Breast epithelium (tissue), 4 donors: ENCODE measurements around the gene OR2L8. TPM values are rescaled to one million over a fixed set of nuclear protein-coding genes. Genes with fewer than 3 reads are reported as not detected.

Experiments used
- DNase-seq, 2 donors: peaks; one replicate each; pipeline ENCODE4 v3.0.0-alpha.2; 2019; ENCODE audit warnings: low spot score in 2 of 2
- H3K27ac ChIP-seq, 2 donors: fragments of 200-600 bp; sonication (generic) in 1 of 2; one replicate each; pipeline ENCODE4 v1.5.1; 2016 to 2019; ENCODE audit warnings: mild to moderate bottlenecking in 1 of 2
- H3K27me3 ChIP-seq, 2 donors: fragments of 200-600 bp; sonication (generic) in 1 of 2; one replicate each; pipeline versions ENCODE4 v1.5.1 to v1.6.0; 2017 to 2019; ENCODE audit warnings: control low read depth in 1 of 2, mild to moderate bottlenecking in 1 of 2
- H3K36me3 ChIP-seq: fragments of 200-600 bp; one replicate; pipeline ENCODE4 v1.5.1; 2019
- H3K4me1 ChIP-seq, 2 donors: fragments of 200-600 bp; sonication (generic); one replicate each; pipeline ENCODE4 v1.5.1; 2016 to 2019; ENCODE audit warnings: control low read depth in 1 of 2
- H3K4me3 ChIP-seq, 3 donors: fragments of 200-600 bp; sonication (generic); 1 replicate in 2 of 3; 2 replicates in 1 of 3; pipeline ENCODE4 v1.5.1; 2016 to 2019; ENCODE audit warnings: mild to moderate bottlenecking in 3 of 3, moderate library complexity in 2 of 3
- H3K9me3 ChIP-seq, 2 donors: fragments of 200-600 bp; sonication (generic) in 1 of 2; one replicate each; pipeline ENCODE4 v1.5.1; 2016 to 2019; ENCODE audit warnings: control low read depth in 1 of 2
- POLR2A ChIP-seq: fragments of 450-650 bp; IDR thresholded peaks from one replicate; pipeline ENCODE4 v1.6.1; 2016; ENCODE audit warnings: antibody characterized with exemption, mild to moderate bottlenecking, moderate library complexity
- POLR2AphosphoS5 ChIP-seq, 3 donors: sonication (generic); formaldehyde crosslinking; IDR thresholded peaks; one replicate each; pipeline ENCODE4 v1.6.1; 2017; ENCODE audit warnings: antibody characterized with exemption in 3 of 3
- intact Hi-C: fragments of 100-400 bp; cut with DNase I; formaldehyde crosslinking; loops from one replicate; pipeline ENCODE4 v1.15.1; 2023; ENCODE audit warnings: low total_unique reads
- total RNA-seq, 3 donors: library from RNA; depleted of rRNA; stranded (reverse); fragments of >200 nt; gene quantifications; one replicate each; pipeline ENCODE4 v1.1.0, GENCODE V29; 2016
- TF ChIP-seq, protein P1 (sequence below), 3 donors: fragments of 450-650 bp; IDR thresholded peaks; one replicate each; pipeline ENCODE4 v1.5.1; 2016 to 2017; ENCODE audit warnings: antibody characterized with exemption in 3 of 3, mild to moderate bottlenecking in 3 of 3, moderate library complexity in 3 of 3

OR2L8 gene
- total RNA-seq, 3 donors from 2014 or later, result 0.73 to 1.3 TPM; not detected in 1

GRCh38 chr1:247908766-247909165 lies 39.9 kb upstream of the OR2L8 start:
- TF ChIP-seq POLR2AphosphoS5 (IDR thresholded peaks at IDR 0.05) (no peak), POLR2A (no peak)
- TF ChIP-seq, protein P1, sequence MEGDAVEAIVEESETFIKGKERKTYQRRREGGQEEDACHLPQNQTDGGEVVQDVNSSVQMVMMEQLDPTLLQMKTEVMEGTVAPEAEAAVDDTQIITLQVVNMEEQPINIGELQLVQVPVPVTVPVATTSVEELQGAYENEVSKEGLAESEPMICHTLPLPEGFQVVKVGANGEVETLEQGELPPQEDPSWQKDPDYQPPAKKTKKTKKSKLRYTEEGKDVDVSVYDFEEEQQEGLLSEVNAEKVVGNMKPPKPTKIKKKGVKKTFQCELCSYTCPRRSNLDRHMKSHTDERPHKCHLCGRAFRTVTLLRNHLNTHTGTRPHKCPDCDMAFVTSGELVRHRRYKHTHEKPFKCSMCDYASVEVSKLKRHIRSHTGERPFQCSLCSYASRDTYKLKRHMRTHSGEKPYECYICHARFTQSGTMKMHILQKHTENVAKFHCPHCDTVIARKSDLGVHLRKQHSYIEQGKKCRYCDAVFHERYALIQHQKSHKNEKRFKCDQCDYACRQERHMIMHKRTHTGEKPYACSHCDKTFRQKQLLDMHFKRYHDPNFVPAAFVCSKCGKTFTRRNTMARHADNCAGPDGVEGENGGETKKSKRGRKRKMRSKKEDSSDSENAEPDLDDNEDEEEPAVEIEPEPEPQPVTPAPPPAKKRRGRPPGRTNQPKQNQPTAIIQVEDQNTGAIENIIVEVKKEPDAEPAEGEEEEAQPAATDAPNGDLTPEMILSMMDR (IDR thresholded peaks at IDR 0.05), result no peak
- no peak overlapping the region for H3K27ac ChIP-seq
- H3K27me3 ChIP-seq, result no peaks in the 10 kb centered on the region
- no peak for DNase-seq
- H3K36me3 ChIP-seq, result no peaks in the 10 kb centered on the region
- intact Hi-C loops, result no loop called here
- no peaks in the 10 kb centered on the region for H3K4me1 ChIP-seq
- no peaks in the 10 kb centered on the region for H3K9me3 ChIP-seq
- H3K4me3 ChIP-seq, result no peak overlapping the region

DNA sequence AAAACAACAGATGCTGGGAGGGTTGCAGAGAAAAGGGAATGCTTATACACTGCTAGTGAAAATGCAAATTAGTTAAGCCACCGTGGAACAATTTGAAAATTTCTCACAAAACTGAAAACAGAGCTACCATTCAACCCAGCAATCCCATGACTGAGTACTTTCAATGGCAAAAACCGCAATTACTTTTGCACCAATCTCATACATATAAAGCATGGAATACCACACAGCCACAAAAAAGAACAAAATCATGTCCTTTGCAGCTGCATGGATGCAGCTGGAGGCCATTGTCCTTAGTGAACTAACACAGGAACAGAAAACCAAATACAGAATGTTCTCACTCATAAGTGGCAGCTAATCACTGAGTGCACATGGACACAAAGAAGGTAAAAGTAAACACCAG lies 34.9 kb upstream of the OR2L8 start:
- Histone ChIP-seq H3K9me3 (no peaks in the 10 kb centered on the region), H3K36me3 (no peaks in the 10 kb centered on the region), H3K4me3 (no peak overlapping the region), H3K27me3 (no peaks in the 10 kb centered on the region), H3K27ac (no peak overlapping the region), H3K4me1 (no peaks in the 10 kb centered on the region)
- intact Hi-C loops, result no loop called here
- DNase-seq, result no peak
- TF ChIP-seq POLR2AphosphoS5 (IDR thresholded peaks at IDR 0.05), result no peak
- TF ChIP-seq, protein P1 (IDR thresholded peaks at IDR 0.05), result no peak
- no peak for TF ChIP-seq POLR2A

DNA sequence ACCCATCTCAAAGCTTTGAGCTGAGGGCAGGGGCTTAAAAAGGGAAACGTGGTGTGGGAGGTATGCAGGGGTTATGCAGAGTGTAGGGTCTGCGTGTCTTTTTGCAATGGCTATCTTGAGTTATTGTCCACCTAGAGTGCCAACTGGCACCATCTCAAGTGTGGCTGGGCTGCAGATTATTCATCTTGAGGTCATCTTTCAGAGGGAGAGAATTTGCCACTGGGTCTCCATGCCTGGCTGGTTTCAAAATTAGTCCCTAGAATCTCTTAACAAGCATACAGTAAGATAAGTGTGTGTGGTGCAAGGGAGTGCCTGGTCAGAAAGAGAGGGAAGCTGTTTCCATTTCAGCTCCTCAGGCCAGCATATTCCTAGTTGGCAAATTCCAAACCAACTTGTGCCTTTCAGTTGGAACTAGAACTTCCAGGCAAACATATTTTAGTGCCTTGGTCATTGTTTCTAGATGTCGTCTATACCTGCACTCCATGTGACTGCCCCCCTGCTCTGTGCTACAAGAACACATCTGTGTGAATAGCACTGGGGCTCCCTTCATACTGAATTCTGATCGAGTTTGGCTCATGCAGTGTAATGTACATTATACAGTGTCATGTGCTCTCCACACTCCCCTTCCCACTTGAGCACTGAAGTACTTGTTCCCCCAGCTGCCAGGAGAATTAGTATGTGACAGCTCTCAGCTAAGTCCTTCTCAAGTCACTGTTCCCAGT lies 33.6 kb upstream of the OR2L8 start:
- no peak for DNase-seq
- H3K4me3 ChIP-seq, result no peak overlapping the region
- H3K27me3 ChIP-seq, result no peaks in the 10 kb centered on the region
- H3K4me1 ChIP-seq, result no peaks in the 10 kb centered on the region
- H3K9me3 ChIP-seq, result no peaks in the 10 kb centered on the region
- TF ChIP-seq POLR2AphosphoS5 (IDR thresholded peaks at IDR 0.05) (no peak), POLR2A (no peak)
- TF ChIP-seq, protein P1 (IDR thresholded peaks at IDR 0.05), result no peak
- H3K27ac ChIP-seq, result no peak overlapping the region
- no peaks in the 10 kb centered on the region for H3K36me3 ChIP-seq
- intact Hi-C loops, result no loop called here

DNA sequence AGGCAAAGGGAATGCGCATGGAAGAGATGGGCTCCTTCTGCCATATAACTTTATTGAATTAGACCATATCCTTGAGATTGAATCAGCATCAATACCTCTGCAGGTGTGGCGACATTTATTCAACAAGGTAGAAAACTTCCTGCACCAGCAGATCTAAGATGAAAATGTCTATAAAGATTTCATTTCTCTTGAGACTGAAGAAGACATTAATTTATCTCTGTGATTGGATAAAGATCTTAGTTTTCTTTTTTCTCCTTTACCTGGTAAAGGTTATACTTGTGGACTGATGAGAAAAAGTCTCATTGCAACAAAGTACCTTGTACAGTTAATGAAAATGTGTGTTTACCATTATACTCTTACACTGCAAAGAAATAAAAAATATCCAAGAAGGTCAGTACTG lies 28.7 kb upstream of the OR2L8 start, which contains the start of gene OR2T8:
TSS of gene OR2T8 (plus strand) at position 301 of the 400 bp plus-strand sequence. CDS start 766 bp downstream, outside the sequence.
- H3K27ac ChIP-seq, result no peak within 1 kb of the TSS
- no peaks in the 10 kb centered on the region for H3K36me3 ChIP-seq
- H3K9me3 ChIP-seq, result no peaks in the 10 kb centered on the region
- H3K4me1 ChIP-seq, result no peaks in the 10 kb centered on the region
- TF ChIP-seq, protein P1 (IDR thresholded peaks at IDR 0.05), result no peak
- TF ChIP-seq POLR2AphosphoS5 (IDR thresholded peaks at IDR 0.05), result no peak
- TF ChIP-seq POLR2A, result no peak
- H3K27me3 ChIP-seq, result no peaks in the 10 kb centered on the region
- intact Hi-C loops, result no loop called here
- no peak for DNase-seq
- H3K4me3 ChIP-seq, result no peak within 1 kb of the TSS

- Histone ChIP-seq H3K4me3 (no peak overlapping the region), H3K27ac (no peak overlapping the region), H3K9me3 (no peaks in the 10 kb centered on the region), H3K27me3 (no peaks in the 10 kb centered on the region), H3K4me1 (no peaks in the 10 kb centered on the region), H3K36me3 (no peaks in the 10 kb centered on the region)
- DNase-seq, result no peak
- intact Hi-C loops, result no loop called here
- TF ChIP-seq, protein P1 (IDR thresholded peaks at IDR 0.05), result no peak
- TF ChIP-seq POLR2A (no peak), POLR2AphosphoS5 (IDR thresholded peaks at IDR 0.05) (no peak)
Measured at GRCh38 chr1:247923941-247924340, 24.7 kb upstream of the OR2L8 start.
